Parathyroid adenoma (tissue), 2 donors: Measurements from ENCODE around the gene MND1.

Source experiments
- H2AFZ ChIP-seq: fragments of 300-600 bp; sonication (generic); one replicate; pipeline ENCODE4 v1.7.0; 2017; ENCODE audit warnings: antibody characterized with exemption, mild to moderate bottlenecking
- H3K27ac ChIP-seq: fragments of 300-600 bp; sonication (generic); one replicate; pipeline ENCODE4 v1.7.0; 2017
- H3K27me3 ChIP-seq: fragments of 300-600 bp; sonication (generic); one replicate; pipeline ENCODE4 v1.7.0; 2017; ENCODE audit warnings: low read length; ENCODE audit not compliant: control insufficient read depth, insufficient read depth
- H3K36me3 ChIP-seq: fragments of 300-600 bp; sonication (generic); one replicate; pipeline ENCODE4 v1.7.0; 2017; ENCODE audit warnings: low read length; ENCODE audit not compliant: control insufficient read depth, insufficient read depth
- H3K4me1 ChIP-seq: fragments of 300-600 bp; sonication (generic); one replicate; pipeline ENCODE4 v1.7.0; 2017; ENCODE audit warnings: control low read depth
- H3K4me2 ChIP-seq: fragments of 300-600 bp; sonication (generic); one replicate; pipeline ENCODE4 v1.7.0; 2017; ENCODE audit warnings: low read length
- H3K4me3 ChIP-seq: fragments of 300-600 bp; sonication (generic); one replicate; pipeline ENCODE4 v1.7.0; 2017; ENCODE audit warnings: low read depth, low read length
- H3K79me2 ChIP-seq: fragments of 300-600 bp; sonication (generic); one replicate; pipeline ENCODE4 v1.7.0; 2017; ENCODE audit warnings: control low read depth
- H3K9ac ChIP-seq: fragments of 300-600 bp; sonication (generic); one replicate; pipeline ENCODE4 v1.7.0; 2017; ENCODE audit warnings: mild to moderate bottlenecking
- H3K9me3 ChIP-seq: fragments of 300-600 bp; sonication (generic); one replicate; pipeline ENCODE4 v1.7.0; 2017; ENCODE audit warnings: low read length; ENCODE audit not compliant: control insufficient read depth
- TF ChIP-seq, protein P1 (sequence below): fragments of 300-600 bp; sonication (generic); IDR thresholded peaks from one replicate; pipeline ENCODE4 v1.7.0; 2017; ENCODE audit warnings: antibody characterized with exemption, mild to moderate bottlenecking
- donor health status: primary hyperparathyroidism.

The MND1 gene

DNA sequence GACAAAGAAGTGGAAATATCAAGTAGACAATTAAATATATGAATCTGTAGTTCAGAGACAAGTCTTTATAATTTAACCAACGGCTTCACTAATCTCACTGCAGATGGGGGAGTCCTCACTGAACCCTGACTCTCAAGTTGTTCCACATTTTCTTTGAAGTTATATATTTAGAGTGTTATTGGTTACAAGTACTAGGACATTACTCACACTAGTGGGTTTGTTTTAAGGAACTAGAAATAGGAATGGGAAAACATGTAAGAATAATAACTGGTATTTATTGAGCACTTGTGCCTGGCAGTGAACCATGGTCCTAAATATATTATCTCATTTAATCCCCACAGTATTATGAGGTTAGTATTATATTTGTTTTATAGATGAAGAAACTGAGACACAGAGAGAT lies 22.0 kb downstream of the MND1 start:
- Histone ChIP-seq H3K9ac (no peak overlapping the region), H2AFZ (no peak overlapping the region), H3K9me3 (no peaks in the 10 kb centered on the region), H3K27me3 (no peaks in the 10 kb centered on the region), H3K27ac (no peak overlapping the region), H3K79me2 (no peaks in the 10 kb centered on the region), H3K4me1 (no peaks in the 10 kb centered on the region), H3K4me2 (no peak overlapping the region), H3K4me3 (no peak overlapping the region), H3K36me3 (no peaks in the 10 kb centered on the region)
- TF ChIP-seq, protein P1, sequence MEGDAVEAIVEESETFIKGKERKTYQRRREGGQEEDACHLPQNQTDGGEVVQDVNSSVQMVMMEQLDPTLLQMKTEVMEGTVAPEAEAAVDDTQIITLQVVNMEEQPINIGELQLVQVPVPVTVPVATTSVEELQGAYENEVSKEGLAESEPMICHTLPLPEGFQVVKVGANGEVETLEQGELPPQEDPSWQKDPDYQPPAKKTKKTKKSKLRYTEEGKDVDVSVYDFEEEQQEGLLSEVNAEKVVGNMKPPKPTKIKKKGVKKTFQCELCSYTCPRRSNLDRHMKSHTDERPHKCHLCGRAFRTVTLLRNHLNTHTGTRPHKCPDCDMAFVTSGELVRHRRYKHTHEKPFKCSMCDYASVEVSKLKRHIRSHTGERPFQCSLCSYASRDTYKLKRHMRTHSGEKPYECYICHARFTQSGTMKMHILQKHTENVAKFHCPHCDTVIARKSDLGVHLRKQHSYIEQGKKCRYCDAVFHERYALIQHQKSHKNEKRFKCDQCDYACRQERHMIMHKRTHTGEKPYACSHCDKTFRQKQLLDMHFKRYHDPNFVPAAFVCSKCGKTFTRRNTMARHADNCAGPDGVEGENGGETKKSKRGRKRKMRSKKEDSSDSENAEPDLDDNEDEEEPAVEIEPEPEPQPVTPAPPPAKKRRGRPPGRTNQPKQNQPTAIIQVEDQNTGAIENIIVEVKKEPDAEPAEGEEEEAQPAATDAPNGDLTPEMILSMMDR = no peak

DNA sequence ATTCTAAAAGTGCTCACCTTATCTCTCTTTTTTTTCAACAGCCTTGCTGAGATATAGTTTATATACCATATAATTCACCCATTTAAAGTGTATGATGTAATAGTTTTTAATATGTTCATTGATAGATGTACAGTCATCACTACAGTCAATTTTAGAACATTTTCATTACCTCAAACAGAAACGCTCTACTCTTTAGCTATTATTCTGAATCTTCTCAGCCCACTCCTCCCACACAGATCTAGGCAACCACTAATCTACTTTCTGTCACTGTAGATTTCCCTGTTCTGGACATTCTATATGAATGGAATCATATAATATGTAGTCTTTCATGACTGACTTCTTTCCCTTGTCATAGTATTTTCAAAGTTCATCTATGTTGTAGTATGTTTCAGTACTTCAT lies 22.6 kb downstream of the MND1 start:
- Histone ChIP-seq H2AFZ (no peak overlapping the region), H3K4me2 (no peak overlapping the region), H3K27me3 (no peaks in the 10 kb centered on the region), H3K36me3 (no peaks in the 10 kb centered on the region), H3K9me3 (no peaks in the 10 kb centered on the region), H3K79me2 (no peaks in the 10 kb centered on the region), H3K27ac (no peak overlapping the region), H3K4me3 (no peak overlapping the region), H3K9ac (no peak overlapping the region), H3K4me1 (no peaks in the 10 kb centered on the region)
- TF ChIP-seq, protein P1 = no peak

DNA sequence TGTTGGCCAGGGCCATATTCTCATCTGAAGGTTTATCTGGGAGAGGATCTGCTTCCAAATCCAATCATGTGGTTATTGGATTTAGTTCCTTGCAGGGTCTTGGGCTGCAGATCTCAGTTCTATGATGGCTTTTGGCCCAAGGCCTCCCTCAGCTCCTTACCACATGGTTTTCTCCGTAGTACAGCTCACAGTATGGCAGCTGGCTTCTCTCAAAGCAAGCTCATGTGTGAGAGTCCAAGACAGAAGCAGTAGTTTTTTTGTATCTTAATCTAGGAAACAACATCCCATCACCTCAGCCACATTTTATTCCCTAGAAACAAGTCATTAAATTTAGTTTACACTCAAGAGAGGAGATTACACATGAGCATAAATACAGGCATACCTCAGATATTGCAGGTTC lies 24.5 kb downstream of the MND1 start:
- no peak overlapping the region for H3K4me2 ChIP-seq
- no peaks in the 10 kb centered on the region for H3K36me3 ChIP-seq
- TF ChIP-seq, protein P1 = no peak
- H3K79me2 ChIP-seq = no peaks in the 10 kb centered on the region
- H3K4me3 ChIP-seq = no peak overlapping the region
- no peak overlapping the region for H3K9ac ChIP-seq
- H3K4me1 ChIP-seq = no peaks in the 10 kb centered on the region
- H3K27me3 ChIP-seq = no peaks in the 10 kb centered on the region
- no peak overlapping the region for H3K27ac ChIP-seq
- no peaks in the 10 kb centered on the region for H3K9me3 ChIP-seq
- H2AFZ ChIP-seq = no peak overlapping the region

DNA sequence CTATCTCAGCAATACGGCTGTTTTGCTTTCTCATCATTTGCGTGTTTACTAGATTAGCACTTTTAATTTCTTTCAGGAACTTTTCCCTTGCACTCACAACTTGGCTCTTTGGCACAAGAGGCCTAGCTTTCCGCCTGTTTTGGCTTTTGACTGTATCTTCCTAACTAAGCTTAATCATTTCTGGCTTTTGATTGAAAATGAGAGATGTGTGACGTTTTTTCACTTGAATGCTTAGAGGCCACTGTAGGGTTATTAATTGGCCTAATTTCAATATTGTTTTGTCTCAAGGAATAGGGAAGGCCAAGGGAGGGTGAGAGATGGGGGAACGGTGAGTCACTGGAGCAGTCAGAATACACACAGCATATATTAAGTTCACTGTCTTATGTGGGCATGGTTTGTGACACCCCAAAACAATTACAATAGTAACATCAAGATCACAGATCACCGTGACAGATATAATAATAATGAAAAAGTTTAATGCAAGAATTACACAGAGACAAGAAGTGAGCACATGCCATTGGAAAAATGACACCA lies 27.3 kb downstream of the MND1 start:
- Histone ChIP-seq H3K9me3 (no peaks in the 10 kb centered on the region), H3K4me1 (no peaks in the 10 kb centered on the region), H3K27ac (no peak overlapping the region), H2AFZ (no peak overlapping the region), H3K79me2 (no peaks in the 10 kb centered on the region), H3K4me3 (no peak overlapping the region), H3K9ac (no peak overlapping the region), H3K4me2 (no peak overlapping the region), H3K36me3 (no peaks in the 10 kb centered on the region), H3K27me3 (no peaks in the 10 kb centered on the region)
- TF ChIP-seq, protein P1 = no peak

DNA sequence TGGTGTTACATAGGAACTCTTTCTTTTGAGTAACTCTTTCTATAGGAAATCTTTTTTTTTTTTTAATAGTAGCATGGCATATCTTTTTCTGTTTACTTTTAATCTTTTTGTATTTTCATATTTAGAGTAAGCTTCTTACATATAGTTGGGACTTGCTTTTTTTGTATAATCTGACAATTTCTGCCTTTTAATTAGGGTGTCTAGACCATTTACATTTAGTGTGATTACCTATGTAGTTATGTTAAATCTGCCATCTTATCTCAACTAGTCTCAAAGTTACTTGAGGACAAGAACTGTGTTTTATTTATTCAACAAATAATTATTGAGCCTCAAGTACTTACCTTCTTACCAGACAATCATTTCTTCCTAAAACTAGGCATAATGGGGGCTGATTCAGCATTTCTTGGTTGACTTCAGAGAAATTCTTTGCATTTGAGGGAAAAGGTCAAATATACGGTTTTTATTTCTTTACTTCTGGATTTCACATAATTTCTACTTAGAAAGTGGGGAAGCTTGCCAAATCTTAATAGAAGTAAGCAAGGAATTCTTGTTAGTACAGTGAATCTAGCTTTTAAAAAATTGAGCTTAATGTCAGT lies 28.6 kb downstream of the MND1 start:
- Histone ChIP-seq H3K4me3 (no peak overlapping the region), H3K36me3 (no peaks in the 10 kb centered on the region), H3K4me1 (no peaks in the 10 kb centered on the region), H3K79me2 (no peaks in the 10 kb centered on the region), H3K27me3 (no peaks in the 10 kb centered on the region), H3K9ac (no peak overlapping the region), H3K4me2 (no peak overlapping the region), H2AFZ (no peak overlapping the region), H3K9me3 (no peaks in the 10 kb centered on the region), H3K27ac (no peak overlapping the region)
- TF ChIP-seq, protein P1 = no peak
